ENCODE measurements around the gene YJU2.
"Not testable (repeated sequence)": the region's sequence is repeated elsewhere in the genome, so short reads cannot be mapped to it uniquely, and the experiment has no call there.

- not testable (repeated sequence) for TF ChIP-seq CTCF (IDR thresholded peaks at IDR 0.05; ENCODE audit: borderline replicate concordance, extremely low read depth, low read length, poor library complexity, severe bottlenecking); EZH2 (IDR thresholded peaks at IDR 0.05; ENCODE audit: borderline replicate concordance, low read depth, low read length, severe bottlenecking)
Measured at GRCh38 chr19:4231521-4231920, 15.4 kb upstream of the YJU2 start.
